HepG2 (cell line): ENCODE measurements around the gene VEGFB. TPM values are rescaled to one million over a fixed set of nuclear protein-coding genes. Genes with fewer than 3 reads are reported as not detected.

Source experiments
- CAMTA2 ChIP-seq: sonication (generic); formaldehyde crosslinking; IDR thresholded peaks from 2 replicates; pipeline ENCODE4 v1.4.0; 2020; ENCODE audit warnings: mild to moderate bottlenecking, missing genetic modification reagents, borderline replicate concordance
- GATA4 ChIP-seq: sonication (generic); IDR thresholded peaks from 2 replicates; pipeline ENCODE4 v1.6.1; 2016; ENCODE audit warnings: antibody characterized with exemption, low read depth, borderline replicate concordance
- MEIS2 ChIP-seq: sonication (generic); formaldehyde crosslinking; IDR thresholded peaks from 2 replicates; pipeline ENCODE4 v1.9.0; 2021; ENCODE audit warnings: mild to moderate bottlenecking, missing genetic modification reagents
- SRSF4 ChIP-seq: fragments of 200-400 bp; formaldehyde crosslinking; IDR thresholded peaks from one replicate; pipeline ENCODE4 v1.6.1; 2018; ENCODE audit warnings: mild to moderate bottlenecking, low read depth, low read length, moderate library complexity; ENCODE audit not compliant: poor library complexity, severe bottlenecking
- ZFP90 ChIP-seq: sonication (generic); formaldehyde crosslinking; IDR thresholded peaks from 2 replicates; pipeline ENCODE4 v1.8.0; 2022; ENCODE audit warnings: missing genetic modification reagents, mild to moderate bottlenecking, inconsistent platforms, borderline replicate concordance
- ZNF232 ChIP-seq: sonication (generic); formaldehyde crosslinking; IDR thresholded peaks from 2 replicates; pipeline ENCODE4 v1.4.0; 2020; ENCODE audit warnings: missing genetic modification reagents, borderline replicate concordance
- ZNF264 ChIP-seq: sonication (generic); formaldehyde crosslinking; IDR thresholded peaks from 2 replicates; pipeline ENCODE4 v1.4.0; 2020; ENCODE audit warnings: missing genetic modification reagents
- ZNF30 ChIP-seq: sonication (generic); formaldehyde crosslinking; IDR thresholded peaks from 2 replicates; pipeline ENCODE4 v1.5.0; 2020; ENCODE audit warnings: mild to moderate bottlenecking, missing genetic modification reagents
- ZNF670 ChIP-seq: sonication (generic); formaldehyde crosslinking; IDR thresholded peaks from 2 replicates; pipeline ENCODE4 v1.8.0; 2022; ENCODE audit warnings: mild to moderate bottlenecking, missing genetic modification reagents, borderline replicate concordance
- ZNF792 ChIP-seq: IDR thresholded peaks from 2 replicates; pipeline ENCODE4 v1.6.1; 2016
- polyA plus RNA-seq, 8 experiments: library from polyadenylated mRNA; depleted of rRNA in 3 of 8; stranded (reverse) in 7 of 8; unstranded in 1 of 8; fragments of >200 nt; fragmentation: Illumina TruSeq in 4 of 8; extraction: Trizol in 4 of 8; gene quantifications; 2 replicates each; pipeline versions ENCODE4 v1.2.1 to v1.2.3, GENCODE V29; 2011 to 2016; ENCODE audit warnings: low read depth in 4 of 8, missing spikeins in 1 of 8, mixed read lengths in 1 of 8; ENCODE audit not compliant: insufficient read depth in 1 of 8
- total RNA-seq, 5 experiments: library from RNA; depleted of rRNA; stranded (reverse); fragments of >200 nt; fragmentation: Illumina TruSeq; extraction: Trizol; gene quantifications; 2 replicates each; pipeline ENCODE4 v1.2.3, GENCODE V29; 2016; ENCODE audit warnings: low read depth in 1 of 5
- TF ChIP-seq, protein P1 (sequence below): sonication (generic); formaldehyde crosslinking; IDR thresholded peaks from 2 replicates; pipeline ENCODE4 v1.4.0; 2020; ENCODE audit warnings: missing genetic modification reagents; ENCODE audit errors: not compliant biosample characterization
- TF ChIP-seq, protein P2 (sequence below): sonication (generic); formaldehyde crosslinking; IDR thresholded peaks from 2 replicates; pipeline ENCODE4 v1.9.0; 2021; ENCODE audit warnings: missing genetic modification reagents, borderline replicate concordance
- TF ChIP-seq, protein P3 (sequence below): sonication (generic); formaldehyde crosslinking; IDR thresholded peaks from 2 replicates; pipeline ENCODE4 v1.8.0; 2022; ENCODE audit warnings: mild to moderate bottlenecking, missing genetic modification reagents, borderline replicate concordance
- TF ChIP-seq, protein P4 (sequence below): sonication (generic); formaldehyde crosslinking; IDR thresholded peaks from 2 replicates; pipeline ENCODE4 v1.9.0; 2022; ENCODE audit warnings: missing genetic modification reagents, mild to moderate bottlenecking, borderline replicate concordance
- TF ChIP-seq, protein P5 (sequence below): sonication (generic); formaldehyde crosslinking; IDR thresholded peaks from 2 replicates; pipeline ENCODE4 v1.4.0; 2020; ENCODE audit warnings: mild to moderate bottlenecking, missing genetic modification reagents, borderline replicate concordance
- TF ChIP-seq, protein P6 (sequence below): sonication (generic); formaldehyde crosslinking; conservative IDR thresholded peaks from 2 replicates; pipeline ENCODE4 v1.8.0; 2022; ENCODE audit warnings: mild to moderate bottlenecking, moderate library complexity, missing genetic modification reagents

The VEGFB gene
- total and polyA plus RNA-seq, 2 of the 13 experiments (the other 11 are each of a cell fraction or from before 2014, with no cell fraction given), result 9.0 to 11.3 TPM

DNA sequence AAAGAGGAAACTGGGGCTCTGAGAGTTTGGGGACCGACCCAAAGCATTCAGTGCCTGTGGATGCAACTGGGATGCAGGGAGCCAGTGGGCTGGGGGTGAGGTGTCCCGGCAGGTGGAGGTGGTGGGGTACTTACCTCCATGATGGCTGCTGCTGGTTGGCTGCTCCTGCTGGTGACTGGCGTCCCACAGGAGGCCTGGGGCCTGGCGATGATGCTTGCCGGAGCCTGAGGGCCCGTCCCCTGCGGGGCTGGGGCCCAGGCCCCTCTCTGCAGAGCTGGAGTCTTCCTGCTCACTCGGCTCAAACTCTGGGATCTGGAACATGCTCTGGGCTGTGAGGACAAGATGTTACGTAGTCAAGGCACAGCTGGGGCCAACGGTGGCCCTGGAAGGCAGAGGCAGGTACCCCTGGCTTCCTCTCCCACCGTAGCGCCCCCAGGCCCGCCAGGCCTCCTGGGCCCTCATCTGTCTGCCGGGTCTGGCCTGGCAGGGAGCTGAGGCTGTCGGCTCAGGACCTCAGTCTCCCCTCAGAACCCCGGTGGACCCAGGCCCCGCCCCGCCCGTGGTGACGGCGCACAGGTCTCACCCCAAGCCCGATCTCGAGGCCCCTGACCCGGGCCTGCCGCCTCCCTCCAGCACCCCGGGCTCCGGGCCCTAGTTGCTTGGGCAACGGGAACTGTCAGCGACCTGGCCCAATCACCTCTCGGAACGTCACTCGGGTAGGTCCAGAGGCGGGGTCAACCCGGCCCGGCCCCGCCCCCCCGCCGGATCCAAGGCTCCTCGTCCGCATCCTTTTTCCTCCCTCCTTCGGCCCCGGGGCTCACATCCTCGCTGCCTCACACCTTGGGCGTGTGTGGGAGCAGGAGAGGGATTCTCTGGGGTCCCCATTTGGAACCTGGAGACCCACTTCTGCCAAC, 49.9 kb downstream of the VEGFB start, which contains the start of gene BAD (continued):
- TF ChIP-seq MEIS2 (CRISPR knock-in tag), result no peak
- TF ChIP-seq ZNF792, result 0 out of 2 replicates have a peak, but pooled peaks have one; percentile 16
- TF ChIP-seq SRSF4, result no peak
- TF ChIP-seq, protein P1, sequence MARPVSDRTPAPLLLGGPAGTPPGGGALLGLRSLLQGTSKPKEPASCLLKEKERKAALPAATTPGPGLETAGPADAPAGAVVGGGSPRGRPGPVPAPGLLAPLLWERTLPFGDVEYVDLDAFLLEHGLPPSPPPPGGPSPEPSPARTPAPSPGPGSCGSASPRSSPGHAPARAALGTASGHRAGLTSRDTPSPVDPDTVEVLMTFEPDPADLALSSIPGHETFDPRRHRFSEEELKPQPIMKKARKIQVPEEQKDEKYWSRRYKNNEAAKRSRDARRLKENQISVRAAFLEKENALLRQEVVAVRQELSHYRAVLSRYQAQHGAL (CRISPR knock-in tag), result no peak
- no peak for TF ChIP-seq ZNF264 (CRISPR knock-in tag)
- TF ChIP-seq, protein P2, sequence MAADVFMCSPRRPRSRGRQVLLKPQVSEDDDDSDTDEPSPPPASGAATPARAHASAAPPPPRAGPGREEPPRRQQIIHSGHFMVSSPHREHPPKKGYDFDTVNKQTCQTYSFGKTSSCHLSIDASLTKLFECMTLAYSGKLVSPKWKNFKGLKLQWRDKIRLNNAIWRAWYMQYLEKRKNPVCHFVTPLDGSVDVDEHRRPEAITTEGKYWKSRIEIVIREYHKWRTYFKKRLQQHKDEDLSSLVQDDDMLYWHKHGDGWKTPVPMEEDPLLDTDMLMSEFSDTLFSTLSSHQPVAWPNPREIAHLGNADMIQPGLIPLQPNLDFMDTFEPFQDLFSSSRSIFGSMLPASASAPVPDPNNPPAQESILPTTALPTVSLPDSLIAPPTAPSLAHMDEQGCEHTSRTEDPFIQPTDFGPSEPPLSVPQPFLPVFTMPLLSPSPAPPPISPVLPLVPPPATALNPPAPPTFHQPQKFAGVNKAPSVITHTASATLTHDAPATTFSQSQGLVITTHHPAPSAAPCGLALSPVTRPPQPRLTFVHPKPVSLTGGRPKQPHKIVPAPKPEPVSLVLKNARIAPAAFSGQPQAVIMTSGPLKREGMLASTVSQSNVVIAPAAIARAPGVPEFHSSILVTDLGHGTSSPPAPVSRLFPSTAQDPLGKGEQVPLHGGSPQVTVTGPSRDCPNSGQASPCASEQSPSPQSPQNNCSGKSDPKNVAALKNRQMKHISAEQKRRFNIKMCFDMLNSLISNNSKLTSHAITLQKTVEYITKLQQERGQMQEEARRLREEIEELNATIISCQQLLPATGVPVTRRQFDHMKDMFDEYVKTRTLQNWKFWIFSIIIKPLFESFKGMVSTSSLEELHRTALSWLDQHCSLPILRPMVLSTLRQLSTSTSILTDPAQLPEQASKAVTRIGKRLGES, result no peak
- TF ChIP-seq CAMTA2 (CRISPR knock-in tag), result no peak
- TF ChIP-seq, protein P3, sequence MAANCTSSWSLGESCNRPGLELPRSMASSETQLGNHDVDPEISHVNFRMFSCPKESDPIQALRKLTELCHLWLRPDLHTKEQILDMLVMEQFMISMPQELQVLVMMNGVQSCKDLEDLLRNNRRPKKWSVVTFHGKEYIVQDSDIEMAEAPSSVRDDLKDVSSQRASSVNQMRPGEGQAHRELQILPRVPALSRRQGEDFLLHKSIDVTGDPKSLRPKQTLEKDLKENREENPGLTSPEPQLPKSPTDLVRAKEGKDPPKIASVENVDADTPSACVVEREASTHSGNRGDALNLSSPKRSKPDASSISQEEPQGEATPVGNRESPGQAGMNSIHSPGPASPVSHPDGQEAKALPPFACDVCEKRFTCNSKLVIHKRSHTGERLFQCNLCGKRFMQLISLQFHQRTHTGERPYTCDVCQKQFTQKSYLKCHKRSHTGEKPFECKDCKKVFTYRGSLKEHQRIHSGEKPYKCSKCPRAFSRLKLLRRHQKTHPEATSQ (CRISPR knock-in tag), result no peak
- TF ChIP-seq ZNF232 (CRISPR knock-in tag), result no peak
- 0 out of 2 replicates have a peak, but pooled peaks have one; percentile 40 for TF ChIP-seq ZNF670 (CRISPR knock-in tag)
- TF ChIP-seq, protein P4, sequence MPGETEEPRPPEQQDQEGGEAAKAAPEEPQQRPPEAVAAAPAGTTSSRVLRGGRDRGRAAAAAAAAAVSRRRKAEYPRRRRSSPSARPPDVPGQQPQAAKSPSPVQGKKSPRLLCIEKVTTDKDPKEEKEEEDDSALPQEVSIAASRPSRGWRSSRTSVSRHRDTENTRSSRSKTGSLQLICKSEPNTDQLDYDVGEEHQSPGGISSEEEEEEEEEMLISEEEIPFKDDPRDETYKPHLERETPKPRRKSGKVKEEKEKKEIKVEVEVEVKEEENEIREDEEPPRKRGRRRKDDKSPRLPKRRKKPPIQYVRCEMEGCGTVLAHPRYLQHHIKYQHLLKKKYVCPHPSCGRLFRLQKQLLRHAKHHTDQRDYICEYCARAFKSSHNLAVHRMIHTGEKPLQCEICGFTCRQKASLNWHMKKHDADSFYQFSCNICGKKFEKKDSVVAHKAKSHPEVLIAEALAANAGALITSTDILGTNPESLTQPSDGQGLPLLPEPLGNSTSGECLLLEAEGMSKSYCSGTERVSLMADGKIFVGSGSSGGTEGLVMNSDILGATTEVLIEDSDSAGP (CRISPR knock-in tag), result peak; percentile 32; the same call in 1 of the 2 replicates
- TF ChIP-seq ZNF30 (CRISPR knock-in tag), result no peak
- no peak for TF ChIP-seq ZFP90 (CRISPR knock-in tag)
- TF ChIP-seq, protein P5, sequence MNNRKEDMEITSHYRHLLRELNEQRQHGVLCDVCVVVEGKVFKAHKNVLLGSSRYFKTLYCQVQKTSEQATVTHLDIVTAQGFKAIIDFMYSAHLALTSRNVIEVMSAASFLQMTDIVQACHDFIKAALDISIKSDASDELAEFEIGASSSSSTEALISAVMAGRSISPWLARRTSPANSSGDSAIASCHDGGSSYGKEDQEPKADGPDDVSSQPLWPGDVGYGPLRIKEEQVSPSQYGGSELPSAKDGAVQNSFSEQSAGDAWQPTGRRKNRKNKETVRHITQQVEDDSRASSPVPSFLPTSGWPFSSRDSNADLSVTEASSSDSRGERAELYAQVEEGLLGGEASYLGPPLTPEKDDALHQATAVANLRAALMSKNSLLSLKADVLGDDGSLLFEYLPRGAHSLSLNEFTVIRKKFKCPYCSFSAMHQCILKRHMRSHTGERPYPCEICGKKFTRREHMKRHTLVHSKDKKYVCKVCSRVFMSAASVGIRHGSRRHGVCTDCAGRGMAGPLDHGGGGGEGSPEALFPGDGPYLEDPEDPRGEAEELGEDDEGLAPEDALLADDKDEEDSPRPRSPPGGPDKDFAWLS, result no peak
- TF ChIP-seq, protein P6, sequence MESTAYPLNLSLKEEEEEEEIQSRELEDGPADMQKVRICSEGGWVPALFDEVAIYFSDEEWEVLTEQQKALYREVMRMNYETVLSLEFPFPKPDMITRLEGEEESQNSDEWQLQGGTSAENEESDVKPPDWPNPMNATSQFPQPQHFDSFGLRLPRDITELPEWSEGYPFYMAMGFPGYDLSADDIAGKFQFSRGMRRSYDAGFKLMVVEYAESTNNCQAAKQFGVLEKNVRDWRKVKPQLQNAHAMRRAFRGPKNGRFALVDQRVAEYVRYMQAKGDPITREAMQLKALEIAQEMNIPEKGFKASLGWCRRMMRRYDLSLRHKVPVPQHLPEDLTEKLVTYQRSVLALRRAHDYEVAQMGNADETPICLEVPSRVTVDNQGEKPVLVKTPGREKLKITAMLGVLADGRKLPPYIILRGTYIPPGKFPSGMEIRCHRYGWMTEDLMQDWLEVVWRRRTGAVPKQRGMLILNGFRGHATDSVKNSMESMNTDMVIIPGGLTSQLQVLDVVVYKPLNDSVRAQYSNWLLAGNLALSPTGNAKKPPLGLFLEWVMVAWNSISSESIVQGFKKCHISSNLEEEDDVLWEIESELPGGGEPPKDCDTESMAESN (CRISPR knock-in tag), result no peak
- TF ChIP-seq GATA4, result 0 out of 2 replicates have a peak, but pooled peaks have one; percentile 24
